Aorta (tissue), 5 donors: ENCODE results near the gene SH2D4B. TPM values are rescaled to one million over a fixed set of nuclear protein-coding genes. Genes with fewer than 3 reads are reported as not detected.

Source experiments
- ATAC-seq: fragments of 200-7000 bp; cut with Tn5 transposase; one replicate; pipeline ENCODE4 v1.9.1; 2022; ENCODE audit warnings: moderate library complexity; ENCODE audit not compliant: low FRiP score
- DNase-seq, 2 donors: peaks; one replicate each; pipeline ENCODE4 v3.0.0-alpha.2; 2020
- H3K27ac ChIP-seq, 2 donors: one replicate each; pipeline ENCODE4 v1.5.1; 2013; ENCODE audit warnings: low read length in 2 of 2, mild to moderate bottlenecking in 2 of 2, moderate library complexity in 2 of 2, control low read depth in 1 of 2, inconsistent platforms in 1 of 2, low read depth in 1 of 2
- H3K27me3 ChIP-seq, 2 donors: one replicate each; pipeline ENCODE4 v1.6.1; 2013; ENCODE audit warnings: control low read depth in 1 of 2, low read length in 1 of 2, mild to moderate bottlenecking in 1 of 2, moderate library complexity in 1 of 2; ENCODE audit not compliant: insufficient read depth in 2 of 2, control insufficient read depth in 1 of 2
- H3K36me3 ChIP-seq, 2 donors: one replicate each; pipeline ENCODE4 v1.6.1; 2013; ENCODE audit warnings: control low read depth in 1 of 2, low read length in 1 of 2, mild to moderate bottlenecking in 1 of 2; ENCODE audit not compliant: insufficient read depth in 2 of 2, control insufficient read depth in 1 of 2
- H3K4me1 ChIP-seq, 2 donors: one replicate each; pipeline ENCODE4 v1.6.1; 2013; ENCODE audit warnings: low read length in 2 of 2, control low read depth in 1 of 2, mild to moderate bottlenecking in 1 of 2, moderate library complexity in 1 of 2; ENCODE audit not compliant: insufficient read depth in 2 of 2, control insufficient read depth in 1 of 2
- H3K4me3 ChIP-seq, 2 donors: one replicate each; pipeline ENCODE4 v1.5.1; 2013; ENCODE audit warnings: low read length in 2 of 2, control low read depth in 1 of 2, mild to moderate bottlenecking in 1 of 2
- H3K9me3 ChIP-seq: one replicate; pipeline ENCODE4 v1.6.1; 2013; ENCODE audit warnings: mild to moderate bottlenecking, low read length; ENCODE audit not compliant: control insufficient read depth
- WGBS, 2 donors: extraction: QIAGEN DNeasy Blood & Tissue Kit; methylation state at CpG; one replicate each; pipeline ENCODE4 v1.1.7; 2013; 5-methylcytosine and 5-hydroxymethylcytosine counted together
- intact Hi-C, 2 donors: fragments of 100-400 bp; cut with DNase I; formaldehyde crosslinking; loops; one replicate each; pipeline versions ENCODE4 v1.14.2 to v1.15.0; 2022
- polyA plus RNA-seq, 2 donors: library from polyadenylated mRNA; stranded (reverse); fragments of 200-250 nt; gene quantifications; one replicate each; pipeline ENCODE4 v1.2.3, GENCODE V29; 2013
- total RNA-seq, 2 donors: library from RNA; stranded (reverse); fragmentation: NEBNext Ultra II Directional; extraction: Animal tissue kit (Norgen Biotek cat#: 25700); gene quantifications; one replicate each; pipeline ENCODE4 v1.2.1, GENCODE V29; 2021
- donor health status: healthy with polysubstance abuse.
- donor health status: Bipolar disorder and iron deficiency.
- donor health status: DM: no; HTN: no; CAD: no.
- donor health status: DM: no; HTN: no; CAD: no.
- donor health status: DM: yes; HTN: yes; CAD: no.

SH2D4B gene
- total and polyA plus RNA-seq, 4 donors = 0.27 to 0.52 TPM; not detected in 2

DNA sequence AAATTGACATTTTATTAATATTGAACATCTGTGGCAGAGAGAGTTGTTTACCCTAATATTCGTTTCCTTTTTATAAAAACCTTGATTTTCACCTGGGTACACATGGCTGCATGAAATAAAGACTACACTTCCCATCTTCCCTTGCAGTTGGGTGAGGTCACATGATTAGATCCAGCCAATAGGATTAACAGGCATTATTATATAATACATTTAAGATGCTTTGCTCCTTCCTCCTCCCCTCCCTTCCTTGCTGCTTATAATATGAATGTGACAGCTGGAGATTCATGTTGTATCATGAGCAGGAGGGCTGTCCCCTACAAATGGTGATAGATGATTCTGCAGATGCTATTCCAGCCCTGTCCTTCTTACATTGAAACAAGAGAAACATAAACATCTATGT is 146.6 kb downstream of the SH2D4B start:
- no peaks in the 10 kb centered on the region for H3K4me1 ChIP-seq
- no peaks in the 10 kb centered on the region for H3K9me3 ChIP-seq
- no peaks in the 10 kb centered on the region for H3K36me3 ChIP-seq
- 53 to 55% methylated on average over 1 of the region's 1 CpG for WGBS, 2 donors
- no peak for ATAC-seq
- no peaks in the 10 kb centered on the region for H3K27me3 ChIP-seq
- no peak overlapping the region for H3K4me3 ChIP-seq
- DNase-seq = no peak
- intact Hi-C loops = no loop called here
- no peak overlapping the region for H3K27ac ChIP-seq

DNA sequence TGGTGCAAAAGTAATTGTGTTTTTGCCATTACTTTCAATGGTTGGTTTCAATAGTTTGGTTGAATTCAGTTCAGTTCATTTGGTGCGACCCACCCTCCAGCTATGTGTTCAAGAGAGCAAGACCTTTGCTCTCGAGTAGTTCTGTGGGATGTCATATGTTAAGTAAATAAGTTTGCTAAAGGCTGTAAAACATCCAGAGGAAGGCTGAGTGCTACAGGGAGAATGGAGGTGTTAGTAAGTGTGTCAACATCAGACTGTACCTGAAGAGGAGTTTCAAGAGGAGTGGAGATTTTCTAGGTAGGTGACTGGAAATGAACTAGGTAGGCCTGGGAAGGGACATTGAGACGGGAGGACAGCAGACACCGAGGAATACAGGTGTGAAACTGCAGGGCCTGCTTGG is 147.7 kb downstream of the SH2D4B start:
- H3K27ac ChIP-seq = no peak overlapping the region
- DNase-seq (no peak), ATAC-seq (no peak)
- intact Hi-C loops = no loop called here
- no peaks in the 10 kb centered on the region for H3K9me3 ChIP-seq
- 75% methylated on average over 4 of the region's 4 CpGs for WGBS, 2 donors
- no peak overlapping the region for H3K4me3 ChIP-seq
- no peaks in the 10 kb centered on the region for H3K27me3 ChIP-seq
- no peaks in the 10 kb centered on the region for H3K36me3 ChIP-seq
- H3K4me1 ChIP-seq = no peaks in the 10 kb centered on the region

DNA sequence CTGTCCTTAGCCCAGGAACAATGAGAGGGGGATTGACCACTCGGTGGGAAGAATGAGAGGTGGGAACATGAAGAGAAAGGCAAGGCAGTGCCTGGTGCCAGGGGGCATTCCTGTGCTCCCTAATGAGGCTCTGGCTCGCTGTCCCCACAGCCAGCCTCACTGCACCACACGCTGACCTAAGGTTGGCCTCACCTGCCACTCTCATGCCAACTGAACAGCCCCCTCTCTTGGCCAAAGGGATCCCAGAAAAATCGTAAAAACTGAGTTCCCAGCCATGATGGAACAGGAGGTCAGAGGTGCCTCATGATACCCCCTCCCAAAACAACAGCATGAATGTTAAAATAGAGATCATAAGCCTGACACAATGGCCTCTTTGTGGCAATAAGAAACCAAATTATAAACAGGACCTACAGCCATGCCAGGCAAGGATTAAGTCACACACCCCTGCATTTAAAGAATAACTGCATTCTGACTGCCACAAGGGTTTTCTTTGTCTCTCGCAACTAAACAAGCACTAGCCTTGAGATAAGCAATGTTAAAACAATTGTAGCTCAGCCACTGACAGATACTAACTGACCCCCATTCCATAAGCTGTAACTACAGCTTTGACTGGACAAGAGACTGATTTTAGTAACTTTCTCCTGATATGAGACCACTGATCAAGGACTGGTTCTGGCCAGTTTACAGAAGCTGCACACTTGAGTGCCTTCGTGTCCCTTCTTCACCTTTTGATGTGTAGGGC is 149.2 kb downstream of the SH2D4B start:
- ATAC-seq (no peak), DNase-seq (no peak)
- H3K27me3 ChIP-seq = no peaks in the 10 kb centered on the region
- no peaks in the 10 kb centered on the region for H3K36me3 ChIP-seq
- intact Hi-C loops = no loop called here
- no peak overlapping the region for H3K4me3 ChIP-seq
- no peak overlapping the region for H3K27ac ChIP-seq
- H3K9me3 ChIP-seq = no peaks in the 10 kb centered on the region
- 68 to 77% methylated on average over 6 of the region's 6 CpGs for WGBS, 2 donors
- H3K4me1 ChIP-seq = no peaks in the 10 kb centered on the region

DNA sequence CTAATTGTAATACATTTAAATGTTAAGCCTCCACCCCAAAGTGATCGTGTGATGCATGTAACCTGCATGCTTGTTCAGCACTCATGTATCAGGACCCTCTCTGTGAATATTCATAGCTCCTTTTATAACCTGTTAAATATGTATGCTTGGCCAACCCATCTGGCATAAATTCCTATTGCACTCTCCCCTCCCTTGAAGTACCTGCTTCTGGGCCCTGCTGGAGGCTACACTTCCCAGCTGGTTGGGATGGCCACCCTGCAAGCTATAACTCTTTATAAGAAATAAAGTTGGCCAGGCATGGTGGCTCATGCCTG is 149.7 kb downstream of the SH2D4B start:
- ATAC-seq (no peak), DNase-seq (no peak)
- Histone ChIP-seq H3K36me3 (no peaks in the 10 kb centered on the region), H3K4me1 (no peaks in the 10 kb centered on the region), H3K9me3 (no peaks in the 10 kb centered on the region), H3K27me3 (no peaks in the 10 kb centered on the region), H3K4me3 (no peak overlapping the region), H3K27ac (no peak overlapping the region)
- 92 to 94% methylated on average over 1 of the region's 1 CpG for WGBS, 2 donors
- intact Hi-C loops = no loop called here

- Histone ChIP-seq H3K36me3 (no peaks in the 10 kb centered on the region), H3K4me1 (no peaks in the 10 kb centered on the region), H3K4me3 (no peak overlapping the region), H3K9me3 (no peaks in the 10 kb centered on the region), H3K27me3 (no peaks in the 10 kb centered on the region), H3K27ac (no peak overlapping the region)
- DNase-seq (no peak), ATAC-seq (no peak)
- intact Hi-C loops = loop anchor here in 1 of 2 donors (10.0 kb wide), 1 partner anchor 234 kb away; no protein-coding TSS in a partner anchor
Observed at GRCh38 chr10:80690434-80690833, 152.7 kb downstream of the SH2D4B start.

GRCh38 chr10:80691441-80691840 is 153.7 kb downstream of the SH2D4B start:
- Histone ChIP-seq H3K4me3 (no peak overlapping the region), H3K36me3 (no peaks in the 10 kb centered on the region), H3K4me1 (no peaks in the 10 kb centered on the region), H3K9me3 (no peaks in the 10 kb centered on the region), H3K27me3 (no peaks in the 10 kb centered on the region), H3K27ac (no peak overlapping the region)
- intact Hi-C loops = loop anchor here in 1 of 2 donors (10.0 kb wide), 1 partner anchor 233 kb away; no protein-coding TSS in a partner anchor
- no peak for DNase-seq
- no peak for ATAC-seq

- H3K9me3 ChIP-seq = no peaks in the 10 kb centered on the region
- H3K4me3 ChIP-seq = no peak overlapping the region
- H3K27ac ChIP-seq = no peak overlapping the region
- intact Hi-C loops = loop anchor here in 1 of 2 donors (10.0 kb wide), 1 partner anchor 231 kb away; no protein-coding TSS in a partner anchor
- H3K4me1 ChIP-seq = no peaks in the 10 kb centered on the region
- H3K36me3 ChIP-seq = no peaks in the 10 kb centered on the region
- no peaks in the 10 kb centered on the region for H3K27me3 ChIP-seq
- 78 to 82% methylated on average over 3 of the region's 3 CpGs for WGBS, 2 donors
- no peak for ATAC-seq
- DNase-seq = no peak
Observed at GRCh38 chr10:80693565-80693964, 155.9 kb downstream of the SH2D4B start.

GRCh38 chr10:80694930-80695329 is 157.2 kb downstream of the SH2D4B start:
- Histone ChIP-seq H3K36me3 (no peaks in the 10 kb centered on the region), H3K27me3 (no peaks in the 10 kb centered on the region), H3K27ac (no peak overlapping the region), H3K9me3 (no peaks in the 10 kb centered on the region), H3K4me3 (no peak overlapping the region), H3K4me1 (no peaks in the 10 kb centered on the region)
- no peak for DNase-seq
- intact Hi-C loops = loop anchor here in 1 of 2 donors (10.0 kb wide), 1 partner anchor 230 kb away; no protein-coding TSS in a partner anchor
- no peak for ATAC-seq
- WGBS, 2 donors = 87 to 88% methylated on average over 5 of the region's 5 CpGs
